Left forelimb (tissue), 1 donor: ENCODE results near the gene PSEN2.

ENCODE experiments used
- DNase-seq: peaks from one replicate; pipeline ENCODE4 v3.0.0-alpha.2; 2018; ENCODE audit warnings: low spot score

PSEN2 gene

DNA sequence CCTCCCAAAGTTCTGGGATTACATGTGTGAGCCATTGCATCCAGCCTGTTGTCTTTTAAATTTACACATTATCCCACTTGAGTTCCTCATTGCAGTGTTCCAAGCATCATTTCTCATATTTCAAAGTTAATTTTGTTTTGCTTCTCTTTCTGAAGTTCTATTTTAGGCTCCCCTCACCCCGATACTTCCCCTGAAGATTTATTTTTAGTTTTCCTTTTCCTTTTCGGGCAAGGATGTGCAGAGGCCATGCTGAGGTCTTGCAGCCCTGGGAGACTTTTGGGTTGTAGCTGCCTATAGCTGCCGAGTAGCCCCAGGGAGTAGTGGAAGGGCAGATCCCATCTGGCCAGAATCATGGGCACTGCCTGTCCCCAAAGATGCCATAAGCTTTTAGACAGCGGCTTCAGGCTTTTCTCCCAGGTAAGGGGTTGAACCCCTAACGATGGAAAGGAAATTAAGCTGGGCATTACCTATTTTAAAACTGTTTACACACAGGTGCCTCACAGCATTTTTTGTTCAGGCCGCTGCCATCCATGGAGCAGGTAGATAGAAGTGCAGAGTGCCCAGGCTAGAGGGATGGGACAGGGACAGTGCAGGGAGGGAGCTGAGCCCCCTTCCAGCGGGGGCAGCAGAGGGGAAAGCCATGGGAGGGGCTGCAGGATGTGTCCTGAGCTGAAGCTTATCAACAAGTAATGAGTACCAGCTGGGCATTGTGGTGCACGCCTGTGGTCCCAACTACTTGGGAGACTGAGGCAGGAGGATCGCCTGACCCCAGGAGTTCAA lies 15.9 kb downstream of the PSEN2 start:
- DNase-seq: no peak

- DNase-seq: no peak
Observed at GRCh38 chr1:226887006-226887405, 16.6 kb downstream of the PSEN2 start.

- no peak for DNase-seq
Observed at GRCh38 chr1:226888021-226888420, 17.6 kb downstream of the PSEN2 start.

GRCh38 chr1:226888816-226889215 lies 18.4 kb downstream of the PSEN2 start:
- no peak for DNase-seq

DNA sequence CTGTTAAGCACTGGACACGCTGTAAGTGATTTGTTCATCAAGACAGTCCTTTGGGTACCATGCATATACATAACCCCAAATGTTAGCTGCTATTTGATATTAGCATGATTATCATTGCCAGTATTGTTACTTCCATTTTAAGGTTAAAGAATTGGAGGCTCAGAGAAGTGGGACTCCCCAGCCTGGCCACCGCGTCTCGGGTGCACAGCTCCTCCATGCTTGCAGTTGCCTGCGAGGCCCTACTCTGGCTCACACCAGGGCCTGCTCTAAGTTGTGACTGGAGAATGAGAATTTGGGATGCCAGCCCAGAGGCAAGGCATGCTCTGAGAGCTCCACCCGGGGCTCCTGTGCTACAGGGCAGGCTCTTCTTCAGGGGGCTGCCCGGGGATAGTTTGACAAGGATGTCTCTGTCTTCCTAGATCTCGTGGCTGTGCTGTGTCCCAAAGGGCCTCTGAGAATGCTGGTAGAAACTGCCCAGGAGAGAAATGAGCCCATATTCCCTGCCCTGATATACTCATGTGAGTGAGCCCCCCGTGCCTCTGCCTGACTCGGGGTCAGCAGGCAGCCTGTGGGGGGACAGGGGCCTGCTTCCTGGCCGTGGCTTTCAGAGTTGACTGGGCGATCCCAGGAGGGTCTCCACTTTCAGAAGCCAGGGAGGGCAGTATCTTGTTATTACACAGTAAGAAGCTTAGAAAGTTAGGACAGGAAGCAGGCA lies 19.4 kb downstream of the PSEN2 start:
- no peak for DNase-seq

DNA sequence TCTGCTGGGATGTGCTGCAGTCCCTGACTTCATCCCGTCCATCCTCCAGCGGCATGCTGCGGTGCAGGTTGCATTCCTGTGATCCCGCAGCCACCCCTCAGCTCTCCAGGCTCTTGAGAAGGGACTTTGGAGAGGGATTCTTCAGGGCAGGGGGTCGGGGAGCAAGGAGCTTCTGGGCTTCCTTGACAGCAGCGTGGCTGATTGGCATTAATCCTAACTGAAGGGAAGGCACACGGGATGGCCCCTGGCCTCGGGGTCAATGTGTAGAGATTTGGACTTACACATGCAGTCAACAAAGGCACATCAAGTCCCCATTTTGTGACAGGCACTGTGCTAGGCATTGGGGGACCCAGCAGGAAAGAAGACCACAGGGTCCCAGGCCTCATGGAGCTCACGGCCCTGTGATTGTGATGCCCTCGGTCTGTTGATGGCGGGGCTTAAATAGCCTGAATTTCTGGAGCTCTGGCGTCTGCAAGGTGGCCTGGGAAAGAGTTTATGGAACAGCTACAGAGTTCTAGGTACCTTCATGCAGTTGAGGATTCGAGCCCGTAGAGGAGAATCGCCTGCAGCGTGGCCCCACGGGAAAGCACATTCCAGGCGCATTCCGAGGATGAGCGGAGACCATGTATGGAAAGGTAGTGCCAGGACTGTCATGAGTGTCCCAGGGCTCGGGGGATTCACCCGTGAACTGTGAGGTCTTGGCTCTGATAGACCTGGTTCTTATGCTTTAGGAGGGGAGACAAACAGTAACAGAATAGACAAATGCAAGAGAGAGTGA lies 20.1 kb downstream of the PSEN2 start:
- no peak for DNase-seq

GRCh38 chr1:226891346-226891745 lies 20.9 kb downstream of the PSEN2 start:
- DNase-seq: no peak

- no peak for DNase-seq
Observed at GRCh38 chr1:226891846-226892523, 21.6 kb downstream of the PSEN2 start.

DNA sequence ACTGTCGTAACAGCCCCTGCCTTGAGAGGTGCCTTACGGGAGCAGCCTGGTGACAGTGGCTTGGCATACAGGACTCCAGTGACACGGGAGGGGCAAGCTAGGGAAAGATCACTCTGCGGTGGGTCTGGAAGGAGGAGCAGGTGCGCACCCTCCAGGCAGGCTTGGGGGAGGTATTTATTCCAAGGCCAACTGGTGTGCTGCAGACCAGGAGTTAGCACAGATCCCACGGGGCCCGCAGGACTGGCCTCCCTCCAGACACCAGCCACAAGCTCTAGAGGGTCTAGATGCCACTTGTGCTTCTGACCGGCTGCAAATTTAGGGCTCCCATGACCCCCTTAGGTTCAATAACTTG lies 22.1 kb downstream of the PSEN2 start:
- DNase-seq: no peak

- DNase-seq: peak; percentile 34
Observed at GRCh38 chr1:226893936-226894335, 23.5 kb downstream of the PSEN2 start.

- DNase-seq: no peak
Observed at GRCh38 chr1:226894826-226895225, 24.4 kb downstream of the PSEN2 start.

DNA sequence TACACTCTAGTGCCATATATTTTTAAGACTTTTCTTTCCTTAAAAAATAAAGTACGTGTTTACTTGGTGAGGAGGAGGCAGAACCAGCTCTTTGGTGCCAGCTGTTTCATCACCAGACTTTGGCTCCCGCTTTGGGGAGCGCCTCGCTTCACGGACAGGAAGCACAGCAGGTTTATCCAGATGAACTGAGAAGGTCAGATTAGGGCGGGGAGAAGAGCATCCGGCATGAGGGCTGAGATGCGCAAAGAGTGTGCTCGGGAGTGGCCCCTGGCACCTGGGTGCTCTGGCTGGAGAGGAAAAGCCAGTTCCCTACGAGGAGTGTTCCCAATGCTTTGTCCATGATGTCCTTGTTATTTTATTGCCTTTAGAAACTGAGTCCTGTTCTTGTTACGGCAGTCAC lies 25.2 kb downstream of the PSEN2 start:
- no peak for DNase-seq

DNA sequence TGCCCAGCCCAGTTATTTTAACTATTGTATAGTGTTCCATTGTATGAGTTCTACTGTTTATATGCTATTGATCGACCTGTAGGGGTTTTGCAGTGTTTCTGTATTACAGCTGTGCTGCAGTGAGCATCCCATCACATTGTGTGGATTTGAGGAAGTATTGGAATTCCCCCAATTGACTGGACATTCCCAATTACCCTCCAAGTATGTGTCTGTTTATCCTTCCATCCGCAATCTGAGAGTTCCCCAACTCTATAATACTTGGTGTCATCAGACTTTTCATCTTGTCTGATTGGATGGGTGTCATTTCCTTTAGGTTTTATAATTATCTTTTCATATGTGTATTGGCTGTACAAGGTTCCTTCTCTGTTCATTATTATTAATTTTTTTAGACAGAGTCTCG lies 27.8 kb downstream of the PSEN2 start:
- no peak for DNase-seq

DNA sequence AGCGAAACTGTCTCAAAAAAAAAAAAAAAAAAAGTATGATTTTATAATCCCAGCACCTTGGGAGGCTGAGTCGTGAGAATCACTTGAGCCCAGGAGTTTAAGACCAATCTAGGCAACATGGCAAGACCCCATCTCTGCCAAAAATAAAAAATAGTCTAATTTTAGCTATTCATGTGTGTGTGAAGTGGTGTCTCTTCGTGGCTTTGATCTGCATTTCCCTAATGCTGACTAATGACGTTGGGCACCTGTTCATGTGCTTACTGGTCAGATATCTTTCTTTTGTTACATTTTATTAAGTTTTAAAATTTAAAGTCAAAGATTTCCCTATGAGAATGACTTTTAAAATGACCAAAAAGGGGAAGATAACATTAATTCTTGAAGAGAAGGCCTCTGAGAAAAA lies 31.0 kb downstream of the PSEN2 start:
- no peak for DNase-seq

DNA sequence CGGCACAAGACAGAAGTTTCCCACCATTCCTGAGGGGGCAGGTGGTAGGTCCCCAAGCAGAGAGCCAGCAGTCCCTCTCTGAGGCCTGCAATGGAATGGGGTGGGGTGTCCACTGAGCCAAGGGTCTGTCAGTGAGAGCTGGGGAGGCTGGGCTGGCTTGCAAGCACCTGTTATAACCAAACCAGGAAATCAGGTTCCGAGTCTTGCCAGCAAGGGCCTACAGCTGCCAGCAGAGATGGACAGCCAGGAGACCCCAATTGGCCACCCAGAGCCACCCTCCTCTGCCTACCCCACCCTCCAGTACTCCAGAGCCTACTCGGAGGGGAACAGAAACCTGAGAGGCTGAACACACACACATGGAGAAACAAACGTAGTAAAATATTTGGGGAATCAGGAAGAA lies 32.2 kb downstream of the PSEN2 start:
- no peak for DNase-seq

DNA sequence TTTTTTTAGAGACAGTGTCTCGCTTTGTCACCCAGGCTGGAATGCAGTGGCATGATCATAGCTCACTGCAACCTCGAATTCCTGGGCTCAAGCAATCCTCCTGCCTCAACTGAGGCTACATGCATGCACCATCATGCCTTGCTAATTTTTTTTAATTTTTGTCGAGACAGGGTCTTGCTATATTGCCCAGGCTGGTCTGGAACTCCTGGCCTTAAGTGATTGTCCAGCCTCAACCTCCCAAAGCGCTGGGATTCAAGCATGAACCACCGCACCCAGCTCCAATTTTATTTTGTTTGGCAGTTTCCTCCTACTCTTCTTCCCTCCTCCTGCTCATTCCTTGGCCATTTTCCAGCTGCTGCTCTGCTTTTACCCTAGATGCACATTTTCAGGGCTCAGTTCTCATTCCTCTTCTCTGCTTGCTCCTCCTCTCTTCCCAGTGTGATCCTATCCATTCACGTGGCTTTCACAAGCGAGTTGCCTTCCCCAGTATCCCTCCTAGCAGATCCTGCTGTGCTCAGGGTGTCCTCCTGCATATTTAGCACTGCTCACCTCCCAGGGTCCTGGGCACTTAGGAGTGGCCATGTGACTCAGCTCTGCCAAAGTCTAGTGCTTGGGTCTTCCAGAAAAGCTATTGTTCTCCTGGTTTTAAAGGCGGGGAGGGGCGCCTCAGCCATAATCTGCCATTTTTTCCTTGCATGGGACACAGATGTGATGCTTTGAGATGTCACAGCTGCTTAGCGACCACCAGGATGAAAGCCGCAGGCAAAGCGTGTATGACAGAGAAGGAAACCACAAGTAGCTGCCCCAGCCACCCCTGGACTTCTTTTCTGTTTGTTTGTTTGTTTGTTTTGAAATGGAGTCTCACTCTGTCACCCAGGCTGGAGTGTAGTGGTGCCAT lies 33.7 kb downstream of the PSEN2 start:
- DNase-seq: no peak

GRCh38 chr1:226904772-226905171 lies 34.4 kb downstream of the PSEN2 start:
- DNase-seq: no peak

DNA sequence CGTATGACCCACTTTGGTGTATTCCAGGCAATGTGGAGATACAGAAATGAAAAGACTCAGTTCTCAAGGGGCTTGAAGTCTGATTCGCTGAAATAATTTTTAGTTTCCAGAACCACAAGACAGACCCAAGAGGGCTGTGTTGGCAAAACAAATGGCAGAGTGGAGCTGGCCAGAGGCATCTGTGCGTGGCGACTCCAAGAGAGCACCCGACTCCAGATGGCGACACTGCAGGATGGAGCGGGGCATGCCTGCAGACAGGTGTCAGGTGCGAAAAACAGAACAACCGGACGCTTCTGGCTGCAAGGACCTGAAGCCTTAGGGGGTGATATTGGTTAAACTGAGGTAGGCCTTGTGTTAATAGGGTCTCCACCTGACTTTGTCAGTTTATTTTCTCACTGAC lies 38.0 kb downstream of the PSEN2 start:
- no peak for DNase-seq

DNA sequence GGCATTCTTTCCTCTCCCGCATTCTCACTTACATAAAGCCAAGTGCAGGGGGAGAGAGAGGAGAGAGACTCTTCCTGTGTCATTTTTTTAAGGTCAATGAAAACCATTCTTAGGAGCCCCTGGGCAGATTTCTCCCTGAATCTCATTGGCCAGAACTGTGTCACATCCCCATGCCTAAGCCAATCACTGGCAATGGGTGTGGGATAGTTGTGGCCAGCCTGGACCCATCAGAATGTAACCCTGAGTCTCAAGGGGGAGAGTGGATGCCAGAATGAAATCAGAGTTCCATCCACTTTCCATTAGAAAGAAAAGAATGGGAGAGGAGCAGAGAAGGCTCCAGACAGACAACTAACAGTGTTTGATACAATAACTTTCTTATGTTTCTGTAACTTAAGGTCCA lies 38.5 kb downstream of the PSEN2 start:
- DNase-seq: no peak

DNA sequence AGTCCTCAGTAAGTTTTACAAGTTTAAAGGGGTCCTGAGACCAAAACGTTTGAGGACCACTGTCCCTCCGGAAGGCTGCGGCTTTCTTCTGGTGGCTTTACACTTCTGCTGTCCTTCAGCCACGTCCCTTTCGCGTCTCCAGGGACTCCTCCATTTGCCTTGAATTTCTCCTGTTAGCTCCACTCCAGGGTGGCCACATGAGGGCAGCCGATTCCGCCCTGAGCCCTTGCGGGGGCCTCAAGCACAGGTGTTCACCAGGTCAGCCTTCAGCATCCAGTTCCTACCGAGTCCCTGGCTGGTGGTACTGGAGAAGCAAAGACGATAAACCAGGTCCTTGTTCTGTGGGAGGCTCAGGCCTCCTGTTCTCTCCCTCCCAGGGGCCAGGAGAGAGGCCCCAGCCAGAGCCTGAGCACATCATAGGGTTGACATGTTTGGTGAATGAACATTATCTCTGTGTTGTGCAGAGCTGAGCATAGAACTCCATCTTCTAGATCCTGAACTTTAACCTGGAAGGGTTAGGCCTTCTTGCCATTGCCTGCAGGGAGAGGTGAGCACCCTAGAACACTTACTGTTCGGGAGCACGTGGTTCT lies 42.3 kb downstream of the PSEN2 start:
- DNase-seq: no peak

DNA sequence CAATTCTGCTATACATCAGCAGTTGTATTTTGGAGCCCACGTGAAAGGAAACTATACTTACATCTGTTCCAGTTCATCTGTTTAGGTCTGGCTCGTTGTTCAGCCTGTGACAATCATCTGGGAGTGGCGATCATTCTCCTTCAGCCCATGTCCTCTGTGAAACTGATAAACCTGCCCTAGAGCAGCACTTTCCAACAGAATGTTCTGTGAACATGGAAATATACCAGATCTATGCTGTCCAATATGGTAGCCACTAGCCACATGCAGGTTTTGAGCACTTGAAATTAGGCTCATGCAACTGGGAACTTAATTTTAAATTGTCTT lies 45.2 kb downstream of the PSEN2 start:
- DNase-seq: no peak
